NCI-H1092 treated with DMSO at 0.1 percent for 48 hours (cell line): ENCODE data around the gene GABRR3.
A peak's percentile ranks its signal among the peaks of the same experiment; 100 is the strongest.

ENCODE experiments used
- DNase-seq: peaks from one replicate; lab custom pipeline; 2025; lab: John Stamatoyannopoulos, UW

The GABRR3 gene

DNA sequence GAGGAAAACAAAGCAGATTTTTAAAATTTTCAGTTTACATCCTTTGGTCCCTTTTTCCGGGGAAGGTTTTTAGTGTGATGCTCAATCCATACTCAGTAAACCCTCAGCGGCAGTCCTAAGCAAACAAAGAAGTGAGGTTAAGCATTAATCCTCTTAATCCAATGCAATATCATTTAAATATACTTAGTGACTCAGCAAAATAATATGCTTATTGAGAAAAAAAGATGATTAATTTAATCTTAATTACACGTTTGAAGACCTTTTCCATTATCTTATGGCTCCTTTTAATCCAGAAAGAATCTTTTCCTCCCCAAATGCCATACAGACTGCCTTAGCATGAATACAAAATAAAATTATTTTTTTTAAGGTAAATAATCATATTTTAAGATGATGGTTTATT lies at the start of gene GABRR3:
GABRR3 (minus strand) TSS at position 108 of the 400 bp plus-strand sequence. CDS start 328 bp downstream, outside the sequence.
- no peak for DNase-seq

- no peak for DNase-seq
These were observed 38.4 kb upstream of the GABRR3 start for GRCh38 chr3:98073486-98073885.

GRCh38 chr3:98070840-98071239 lies 35.7 kb upstream of the GABRR3 start:
- DNase-seq, result no peak

DNA sequence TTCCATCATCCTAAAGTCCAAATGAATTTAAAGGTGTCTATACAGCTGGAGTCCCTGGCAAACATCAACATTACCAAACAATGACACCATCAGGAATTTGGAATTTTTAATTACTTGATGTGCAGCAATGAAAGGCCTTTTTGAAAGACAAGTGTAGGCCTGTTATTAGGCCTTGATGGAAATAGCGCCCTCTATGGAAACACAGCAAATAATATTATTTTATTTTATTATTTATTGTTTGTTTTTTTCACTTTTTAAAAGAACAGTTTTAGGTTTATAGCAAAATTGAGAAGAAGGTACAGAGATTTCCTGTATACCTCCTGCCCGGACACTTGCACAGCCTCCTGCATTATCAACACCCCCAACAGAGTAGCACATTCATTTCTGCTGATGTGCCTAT lies 33.7 kb upstream of the GABRR3 start:
- DNase-seq, result no peak

DNA sequence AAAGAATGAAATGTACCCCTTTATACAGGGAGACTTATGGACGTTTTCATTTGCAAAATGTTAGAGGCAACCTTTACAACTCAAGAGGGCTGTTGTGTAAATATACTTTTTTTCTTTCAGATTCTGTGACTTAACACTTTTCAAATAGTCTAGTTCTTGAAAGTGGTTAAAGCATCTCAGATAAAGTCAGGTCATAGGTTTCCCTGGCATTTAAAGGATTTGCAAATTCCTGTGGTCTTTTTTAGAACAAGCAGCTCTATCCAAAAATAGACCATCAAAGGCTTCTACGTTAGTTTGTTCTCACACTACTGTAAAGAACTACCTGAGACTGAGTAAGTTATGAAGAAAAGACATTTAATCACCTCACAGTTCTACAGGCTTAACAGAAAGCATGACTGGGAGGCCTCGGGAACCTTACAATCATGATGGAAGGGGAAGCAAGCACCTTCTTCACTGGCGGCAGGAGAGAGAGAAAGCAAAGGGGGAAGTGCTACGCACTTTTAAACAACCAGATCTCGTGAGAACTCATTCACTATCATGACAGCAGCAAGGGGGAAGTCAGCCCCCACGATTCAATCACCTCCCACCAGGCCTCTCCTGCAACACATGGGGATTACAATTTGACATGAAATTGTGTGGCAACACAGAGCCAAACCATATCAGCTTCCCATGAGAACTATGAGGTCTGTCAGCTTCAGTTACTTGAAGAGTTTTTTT lies 23.3 kb upstream of the GABRR3 start:
- DNase-seq, result no peak

- DNase-seq, result no peak
These were observed 22.5 kb upstream of the GABRR3 start for GRCh38 chr3:98057631-98058030.

DNA sequence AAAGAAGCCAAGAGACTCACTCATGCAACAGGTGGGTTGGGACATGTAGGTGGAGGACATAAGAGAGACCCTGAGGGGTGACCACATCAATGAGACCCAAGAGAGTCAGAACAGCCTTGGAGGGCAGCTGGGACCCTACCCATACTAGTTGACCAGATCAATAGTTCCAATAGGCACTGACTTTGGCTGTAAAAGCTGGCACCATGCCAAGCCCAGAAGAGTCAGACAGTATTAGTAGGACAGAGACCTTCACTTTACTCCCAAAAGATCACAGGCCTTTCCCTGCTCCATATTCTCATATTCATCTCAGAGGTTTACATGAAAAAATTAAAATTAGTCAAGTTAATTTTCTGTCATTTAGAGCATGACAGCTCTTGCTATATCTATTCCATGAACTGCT lies 20.9 kb upstream of the GABRR3 start:
- no peak for DNase-seq

GRCh38 chr3:98049271-98049670 lies 14.2 kb upstream of the GABRR3 start:
- DNase-seq, result no peak

GRCh38 chr3:98048586-98048985 lies 13.5 kb upstream of the GABRR3 start:
- no peak for DNase-seq

- DNase-seq, result no peak
These were observed 6.2 kb upstream of the GABRR3 start for GRCh38 chr3:98041350-98041749.

DNA sequence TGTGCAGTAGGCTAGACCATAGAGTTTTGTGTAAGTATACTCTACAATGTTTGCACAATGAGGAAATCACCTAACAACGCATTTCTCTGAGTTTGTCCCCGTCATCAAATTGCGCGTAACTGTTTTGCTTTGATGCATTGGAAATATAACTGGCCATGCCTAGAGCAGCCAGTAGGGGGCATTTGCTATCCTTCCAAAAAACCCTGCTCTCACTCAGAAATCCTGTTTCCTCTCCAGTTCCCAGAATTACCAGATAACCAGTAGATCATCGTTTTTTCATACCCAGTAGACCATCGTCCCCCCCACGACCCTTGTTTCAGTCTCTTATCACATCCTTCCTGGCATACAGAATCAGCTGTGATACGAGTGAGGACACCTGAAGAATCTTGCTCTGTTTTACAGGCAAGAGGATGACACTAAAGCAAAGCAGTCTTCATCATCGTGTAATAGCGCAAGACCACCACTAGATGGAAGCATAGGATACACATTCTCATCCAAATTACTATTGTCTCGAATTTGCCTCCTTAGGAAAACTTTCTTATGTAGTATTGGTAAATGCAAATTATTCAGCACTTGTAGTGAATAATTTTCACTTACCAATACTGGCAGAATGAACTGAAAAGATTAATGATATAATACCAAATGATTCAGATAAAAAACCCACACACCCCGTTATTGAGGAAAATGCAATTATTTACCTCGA lies 4.4 kb upstream of the GABRR3 start:
- peak; percentile 87 for DNase-seq

- DNase-seq, result no peak
These were observed 3.8 kb upstream of the GABRR3 start for GRCh38 chr3:98038876-98039275.

GRCh38 chr3:98038286-98038685 lies 3.2 kb upstream of the GABRR3 start:
- DNase-seq, result no peak

- DNase-seq, result no peak
These were observed 629 bp downstream of the GABRR3 start for GRCh38 chr3:98034486-98034885.

DNA sequence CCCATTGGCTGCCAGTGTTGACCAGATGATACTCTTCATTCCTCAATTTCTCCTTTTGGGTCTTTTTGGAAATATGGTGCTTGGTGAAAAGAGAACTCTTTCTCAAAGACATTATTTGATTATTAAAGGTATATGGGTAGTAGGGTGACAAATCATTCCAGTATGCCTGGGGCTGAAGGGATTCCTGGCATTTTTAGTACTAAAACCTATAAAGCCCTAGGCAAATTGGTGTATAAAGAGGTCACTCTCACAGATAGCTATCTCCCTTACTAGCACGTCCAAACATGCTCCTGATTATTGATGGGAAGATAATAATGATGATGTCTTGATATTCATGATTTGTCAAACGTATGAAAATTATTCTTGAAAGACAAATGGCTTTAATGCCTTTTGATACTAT lies 1.1 kb downstream of the GABRR3 start:
- DNase-seq, result no peak

GRCh38 chr3:98032904-98033303 lies 2.2 kb downstream of the GABRR3 start:
- no peak for DNase-seq

DNA sequence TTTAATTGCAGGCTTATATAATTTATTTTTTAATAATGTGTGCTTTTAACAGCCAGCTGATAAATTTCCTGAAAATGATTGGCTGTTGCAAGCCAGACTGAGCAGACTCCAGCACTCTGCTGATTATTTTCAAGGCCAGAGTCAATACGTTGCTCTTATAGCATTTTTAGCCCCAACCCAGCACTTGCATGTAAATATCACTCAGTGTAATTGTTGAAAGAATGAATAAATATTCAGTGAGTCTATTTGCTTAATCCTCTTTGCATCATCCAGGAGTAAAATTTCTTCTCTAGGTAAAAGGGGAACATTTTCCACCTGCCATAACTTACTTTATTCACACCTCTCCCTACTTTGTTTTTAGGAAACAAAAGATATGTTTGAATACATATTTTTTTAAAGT lies 2.9 kb downstream of the GABRR3 start:
- no peak for DNase-seq

DNA sequence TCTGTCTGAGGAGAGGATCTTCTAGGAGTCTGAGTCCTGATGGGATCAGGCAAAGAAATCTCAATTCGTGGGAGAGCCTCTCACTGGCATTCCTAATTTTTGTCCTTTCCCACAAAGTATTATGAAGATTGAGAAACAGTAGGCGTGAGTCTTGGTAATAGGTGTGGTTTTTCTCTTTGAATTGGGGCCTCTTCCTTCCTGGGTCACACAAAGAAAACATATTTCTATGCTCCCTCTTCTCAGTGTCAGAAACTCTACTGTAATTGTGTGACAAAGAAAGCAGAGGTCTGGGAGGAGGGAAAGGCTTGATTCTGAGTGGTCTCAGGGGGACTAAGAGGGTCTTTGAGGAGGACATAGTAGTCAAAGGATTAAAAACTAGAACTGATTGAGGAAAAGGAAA lies 6.0 kb downstream of the GABRR3 start:
- DNase-seq, result no peak

- peak; percentile 59 for DNase-seq
These were observed 8.0 kb downstream of the GABRR3 start for GRCh38 chr3:98027085-98027446.

GRCh38 chr3:98026425-98027084 lies 8.6 kb downstream of the GABRR3 start:
- DNase-seq, result no peak

GRCh38 chr3:98025392-98025945 lies 9.6 kb downstream of the GABRR3 start:
- no peak for DNase-seq

GRCh38 chr3:98022978-98023820 lies 11.9 kb downstream of the GABRR3 start:
- DNase-seq, result peak; percentile 58
